ENCODE results near the gene EPHB3.

- TF ChIP-seq CTCF (IDR thresholded peaks at IDR 0.05) (no peak), POLR2A (IDR thresholded peaks at IDR 0.05) (no peak)
Observed at GRCh38 chr3:184618811-184619210, 57.2 kb downstream of the EPHB3 start.
